A204.1 (cell line): Measurements from ENCODE around the gene RCOR1.
"Not testable (repeated sequence)": the region's sequence is repeated elsewhere in the genome, so short reads cannot be mapped to it uniquely, and the experiment has no call there.

ENCODE experiments used
- FAIRE-seq: peaks from 2 replicates; lab custom pipeline; 2012; peaks lifted over from hg19 to GRCh38; lab: Jason Lieb, UNC

Gene RCOR1

GRCh38 chr14:102629808-102630350 is 37.4 kb downstream of the RCOR1 start:
- FAIRE-seq, result no peak

- no peak for FAIRE-seq
Measured at GRCh38 chr14:102630405-102630804, 38.0 kb downstream of the RCOR1 start.

GRCh38 chr14:102630881-102631280 is 38.4 kb downstream of the RCOR1 start:
- FAIRE-seq, result no peak

- FAIRE-seq, result no peak
Measured at GRCh38 chr14:102633906-102634595, 41.6 kb downstream of the RCOR1 start.

- FAIRE-seq, result not testable (repeated sequence)
Measured at GRCh38 chr14:102639611-102640010, 47.2 kb downstream of the RCOR1 start.

- no peak for FAIRE-seq
Measured at GRCh38 chr14:102644523-102644922, 52.1 kb downstream of the RCOR1 start.

GRCh38 chr14:102645746-102646440 is 53.4 kb downstream of the RCOR1 start:
- FAIRE-seq, result no peak

GRCh38 chr14:102646615-102647014 is 54.2 kb downstream of the RCOR1 start:
- no peak for FAIRE-seq

- FAIRE-seq, result no peak
Measured at GRCh38 chr14:102652194-102652593, 59.7 kb downstream of the RCOR1 start.

GRCh38 chr14:102654298-102654697 is 61.8 kb downstream of the RCOR1 start:
- no peak for FAIRE-seq

GRCh38 chr14:102655137-102655536 is 62.7 kb downstream of the RCOR1 start:
- no peak for FAIRE-seq

- no peak for FAIRE-seq
Measured at GRCh38 chr14:102659797-102660196, 67.3 kb downstream of the RCOR1 start.

GRCh38 chr14:102661614-102662013 is 69.2 kb downstream of the RCOR1 start:
- FAIRE-seq, result no peak

GRCh38 chr14:102662636-102663430 is 70.4 kb downstream of the RCOR1 start:
- FAIRE-seq, result no peak

- no peak for FAIRE-seq
Measured at GRCh38 chr14:102663440-102663839, 71.0 kb downstream of the RCOR1 start.

GRCh38 chr14:102665621-102666020 is 73.2 kb downstream of the RCOR1 start:
- FAIRE-seq, result no peak

GRCh38 chr14:102666635-102667034 is 74.2 kb downstream of the RCOR1 start:
- FAIRE-seq, result no peak

GRCh38 chr14:102667703-102668102 is 75.3 kb downstream of the RCOR1 start:
- no peak for FAIRE-seq

GRCh38 chr14:102668291-102668873 is 75.9 kb downstream of the RCOR1 start:
- no peak for FAIRE-seq

GRCh38 chr14:102671410-102671809 is 79.0 kb downstream of the RCOR1 start:
- FAIRE-seq, result no peak

GRCh38 chr14:102672410-102672960 is 80.0 kb downstream of the RCOR1 start:
- no peak for FAIRE-seq

GRCh38 chr14:102675396-102675795 is 82.9 kb downstream of the RCOR1 start:
- FAIRE-seq, result no peak
